ENCODE data around the gene TRAF7.

The TRAF7 gene

GRCh38 chr16:2206420-2206779 lies 50.8 kb downstream of the TRAF7 start:
- Histone ChIP-seq H3K27ac (ENCODE audit: low read depth, low read length) (peak overlapping the region; percentile 74), H4K20me1 (ENCODE audit: low read depth, low read length) (no peaks in the 10 kb centered on the region), H3F3A (ENCODE audit: insufficient read depth) (peaks cover 3% of the 10 kb centered on the region; the same call in 1 of the 2 replicates), H3K4me3 (ENCODE audit: insufficient read depth, low read length, poor library complexity, severe bottlenecking) (peak overlapping the region; percentile 86), H2AFZ (ENCODE audit: low read depth, low read length, severe bottlenecking) (no peak overlapping the region), H3K9me2 (replicated peaks; ENCODE audit: insufficient read depth, low read length) (no peaks in the 10 kb centered on the region), H3K9ac (ENCODE audit: low read length) (peak overlapping the region; percentile 90), H3K79me2 (ENCODE audit: insufficient read depth, low read length) (peaks cover 8% of the 10 kb centered on the region; the same call in 1 of the 2 replicates), H3K27me3 (ENCODE audit: low read length) (no peaks in the 10 kb centered on the region), H3K9me3 (ENCODE audit: insufficient read depth, low read length) (no peaks in the 10 kb centered on the region), H3K36me3 (ENCODE audit: low read length) (no peaks in the 10 kb centered on the region), H3K4me2 (ENCODE audit: low read depth, low read length, poor library complexity, severe bottlenecking) (peak overlapping the region; percentile 79)
- no peak for TF ChIP-seq EZH2phosphoT487 (conservative IDR thresholded peaks at IDR 0.05; ENCODE audit: low read length)
- TF ChIP-seq, protein P1, sequence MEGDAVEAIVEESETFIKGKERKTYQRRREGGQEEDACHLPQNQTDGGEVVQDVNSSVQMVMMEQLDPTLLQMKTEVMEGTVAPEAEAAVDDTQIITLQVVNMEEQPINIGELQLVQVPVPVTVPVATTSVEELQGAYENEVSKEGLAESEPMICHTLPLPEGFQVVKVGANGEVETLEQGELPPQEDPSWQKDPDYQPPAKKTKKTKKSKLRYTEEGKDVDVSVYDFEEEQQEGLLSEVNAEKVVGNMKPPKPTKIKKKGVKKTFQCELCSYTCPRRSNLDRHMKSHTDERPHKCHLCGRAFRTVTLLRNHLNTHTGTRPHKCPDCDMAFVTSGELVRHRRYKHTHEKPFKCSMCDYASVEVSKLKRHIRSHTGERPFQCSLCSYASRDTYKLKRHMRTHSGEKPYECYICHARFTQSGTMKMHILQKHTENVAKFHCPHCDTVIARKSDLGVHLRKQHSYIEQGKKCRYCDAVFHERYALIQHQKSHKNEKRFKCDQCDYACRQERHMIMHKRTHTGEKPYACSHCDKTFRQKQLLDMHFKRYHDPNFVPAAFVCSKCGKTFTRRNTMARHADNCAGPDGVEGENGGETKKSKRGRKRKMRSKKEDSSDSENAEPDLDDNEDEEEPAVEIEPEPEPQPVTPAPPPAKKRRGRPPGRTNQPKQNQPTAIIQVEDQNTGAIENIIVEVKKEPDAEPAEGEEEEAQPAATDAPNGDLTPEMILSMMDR (IDR thresholded peaks at IDR 0.05; ENCODE audit: insufficient read depth, low read length, poor library complexity, severe bottlenecking), result no peak

DNA sequence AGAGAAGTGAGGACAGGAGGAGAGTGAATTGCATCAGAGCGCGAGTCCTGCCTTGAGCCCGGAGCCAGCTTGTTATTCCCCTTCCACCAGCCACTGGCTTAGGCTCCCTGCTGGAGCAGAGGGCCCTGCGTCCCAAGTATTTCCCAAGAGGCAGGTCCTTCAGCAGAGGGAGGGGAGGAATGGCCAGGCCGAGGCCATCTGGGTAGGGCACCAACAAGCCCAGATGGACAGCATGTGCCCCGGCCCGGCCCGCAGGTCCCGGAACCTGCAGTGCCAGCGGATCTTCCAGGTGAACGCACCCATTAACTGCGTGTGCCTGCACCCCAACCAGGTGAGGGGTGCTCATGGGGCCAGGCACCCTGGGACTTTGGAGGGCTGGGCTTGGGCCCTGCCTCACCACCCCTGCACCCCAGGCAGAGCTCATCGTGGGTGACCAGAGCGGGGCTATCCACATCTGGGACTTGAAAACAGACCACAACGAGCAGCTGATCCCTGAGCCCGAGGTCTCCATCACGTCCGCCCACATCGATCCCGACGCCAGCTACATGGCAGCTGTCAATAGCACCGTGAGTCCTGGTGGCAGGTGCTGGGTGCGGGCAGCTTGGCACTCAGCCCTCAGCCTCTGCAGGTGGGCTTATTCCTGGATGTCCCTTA lies 51.3 kb downstream of the TRAF7 start:
- Histone ChIP-seq H3K9me3 (ENCODE audit: insufficient read depth, low read length) (no peaks in the 10 kb centered on the region), H3K9ac (ENCODE audit: low read length) (peak overlapping the region; percentile 90), H3K27me3 (ENCODE audit: low read length) (no peaks in the 10 kb centered on the region), H3K36me3 (ENCODE audit: low read length) (no peaks in the 10 kb centered on the region), H4K20me1 (ENCODE audit: low read depth, low read length) (no peaks in the 10 kb centered on the region), H3F3A (ENCODE audit: insufficient read depth) (peaks cover 3% of the 10 kb centered on the region; the same call in 1 of the 2 replicates), H3K79me2 (ENCODE audit: insufficient read depth, low read length) (peaks cover 8% of the 10 kb centered on the region; the same call in 1 of the 2 replicates), H3K4me2 (ENCODE audit: low read depth, low read length, poor library complexity, severe bottlenecking) (peak overlapping the region; percentile 79), H3K27ac (ENCODE audit: low read depth, low read length) (peak overlapping the region; percentile 74; the same call in 1 of the 2 replicates), H3K4me3 (ENCODE audit: insufficient read depth, low read length, poor library complexity, severe bottlenecking) (peak overlapping the region; percentile 86), H3K9me2 (replicated peaks; ENCODE audit: insufficient read depth, low read length) (no peaks in the 10 kb centered on the region), H2AFZ (ENCODE audit: low read depth, low read length, severe bottlenecking) (no peak overlapping the region)
- TF ChIP-seq, protein P1 (IDR thresholded peaks at IDR 0.05; ENCODE audit: insufficient read depth, low read length, poor library complexity, severe bottlenecking), result no peak
- TF ChIP-seq EZH2phosphoT487 (conservative IDR thresholded peaks at IDR 0.05; ENCODE audit: low read length), result no peak

DNA sequence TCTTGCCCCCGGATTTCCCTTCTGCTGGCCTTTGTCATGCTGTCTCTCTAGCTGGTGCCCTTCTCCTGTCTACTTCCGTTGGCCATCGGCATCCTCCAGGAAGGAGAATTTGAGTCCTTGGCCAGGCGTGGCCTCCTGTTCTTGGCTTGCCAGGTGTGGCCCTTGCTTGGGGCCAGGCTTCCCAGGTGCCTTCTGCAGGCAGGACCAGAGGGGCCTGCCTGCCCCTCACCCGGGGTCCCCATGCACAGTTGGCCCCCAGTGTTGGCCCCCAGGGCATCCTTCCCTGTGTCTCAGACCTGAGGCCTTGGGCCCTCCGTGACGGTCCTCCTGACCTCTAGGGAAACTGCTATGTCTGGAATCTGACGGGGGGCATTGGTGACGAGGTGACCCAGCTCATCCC lies 52.3 kb downstream of the TRAF7 start:
- H3K36me3 ChIP-seq (ENCODE audit: low read length), result no peaks in the 10 kb centered on the region
- H2AFZ ChIP-seq (ENCODE audit: low read depth, low read length, severe bottlenecking), result no peak overlapping the region
- no peaks in the 10 kb centered on the region for H3K9me2 ChIP-seq (replicated peaks; ENCODE audit: insufficient read depth, low read length)
- no peak overlapping the region for H3K27ac ChIP-seq (ENCODE audit: low read depth, low read length)
- peaks cover 12% of the 10 kb centered on the region; the same call in 1 of the 2 replicates for H3K79me2 ChIP-seq (ENCODE audit: insufficient read depth, low read length)
- H4K20me1 ChIP-seq (ENCODE audit: low read depth, low read length), result no peaks in the 10 kb centered on the region
- H3K9me3 ChIP-seq (ENCODE audit: insufficient read depth, low read length), result no peaks in the 10 kb centered on the region
- peaks cover 7% of the 10 kb centered on the region; the same call in 1 of the 2 replicates for H3F3A ChIP-seq (ENCODE audit: insufficient read depth)
- H3K27me3 ChIP-seq (ENCODE audit: low read length), result no peaks in the 10 kb centered on the region
- no peak overlapping the region for H3K4me2 ChIP-seq (ENCODE audit: low read depth, low read length, poor library complexity, severe bottlenecking)
- no peak overlapping the region for H3K9ac ChIP-seq (ENCODE audit: low read length)
- H3K4me3 ChIP-seq (ENCODE audit: insufficient read depth, low read length, poor library complexity, severe bottlenecking), result no peak overlapping the region
- TF ChIP-seq, protein P1 (IDR thresholded peaks at IDR 0.05; ENCODE audit: insufficient read depth, low read length, poor library complexity, severe bottlenecking), result no peak
- no peak for TF ChIP-seq EZH2phosphoT487 (conservative IDR thresholded peaks at IDR 0.05; ENCODE audit: low read length)
